ENCODE results near the gene ARHGAP22. TPM values are rescaled to one million over a fixed set of nuclear protein-coding genes. Genes with fewer than 3 reads are reported as not detected.
A peak's percentile ranks its signal among the peaks of the same experiment; 100 is the strongest.

The ARHGAP22 gene
- total and polyA plus RNA-seq, 4 donors, result 0.23 to 2.3 (median 0.54) TPM

GRCh38 chr10:48468866-48469511 lies 135.9 kb downstream of the ARHGAP22 start:
- Histone ChIP-seq H3K4me1 (ENCODE audit: control insufficient read depth in 4 of 4, insufficient read depth in 4 of 4, low read length in 3 of 4) (peaks cover 0 to 3% (median 2%) of the 10 kb centered on the region in 4 donors), H3K27ac (ENCODE audit: low read depth in 1 of 2, low read length in 2 of 2) (no peak overlapping the region), H3K9ac (ENCODE audit: low read depth in 1 of 2, low read length in 2 of 2) (no peak overlapping the region), H3K4me3 (ENCODE audit: low read depth in 1 of 3, low read length in 3 of 3) (no peak overlapping the region), H3K27me3 (ENCODE audit: control insufficient read depth in 4 of 4, insufficient read depth in 4 of 4, low read length in 3 of 4) (peaks cover 0 to 3% (median 0%) of the 10 kb centered on the region in 4 donors), H3K9me3 (ENCODE audit: control insufficient read depth in 4 of 4, low read length in 3 of 4) (no peaks in the 10 kb centered on the region), H3K36me3 (ENCODE audit: control insufficient read depth in 4 of 4, insufficient read depth in 3 of 4, low read depth in 1 of 4, low read length in 3 of 4) (no peaks in the 10 kb centered on the region)
- WGBS, result 95% methylated on average over 3 of the region's 3 CpGs
- DNase-seq (ENCODE audit: low spot score), result no peak
- no peak for TF ChIP-seq SP1 (IDR thresholded peaks at IDR 0.05)
- TF ChIP-seq EGR1 (IDR thresholded peaks at IDR 0.05; ENCODE audit: low read depth in 2 of 2), result no peak

GRCh38 chr10:48468130-48468790 lies 136.6 kb downstream of the ARHGAP22 start:
- no peaks in the 10 kb centered on the region for H3K9me3 ChIP-seq (ENCODE audit: control insufficient read depth in 4 of 4, low read length in 3 of 4)
- TF ChIP-seq FOXA2 (IDR thresholded peaks at IDR 0.05) (no peak), FOXA1 (IDR thresholded peaks at IDR 0.05) (no peak), HNF4G (IDR thresholded peaks at IDR 0.05) (no peak), REST (IDR thresholded peaks at IDR 0.05) (no peak), MAX (IDR thresholded peaks at IDR 0.05) (no peak), NR2F2 (IDR thresholded peaks at IDR 0.05) (peak; percentile 24), JUND (IDR thresholded peaks at IDR 0.05) (no peak), GABPA (IDR thresholded peaks at IDR 0.05 in 1 of 2, conservative IDR thresholded peaks at IDR 0.05 in 1 of 2) (no peak)
- no peak for DNase-seq (ENCODE audit: low spot score)
- peaks cover 0 to 3% (median 2%) of the 10 kb centered on the region in 4 donors for H3K4me1 ChIP-seq (ENCODE audit: control insufficient read depth in 4 of 4, insufficient read depth in 4 of 4, low read length in 3 of 4)
- no peak overlapping the region for H3K27ac ChIP-seq (ENCODE audit: low read depth in 1 of 2, low read length in 2 of 2)
- no peak overlapping the region for H3K9ac ChIP-seq (ENCODE audit: low read depth in 1 of 2, low read length in 2 of 2)
- 69% methylated on average over 3 of the region's 3 CpGs for WGBS
- H3K4me3 ChIP-seq (ENCODE audit: low read depth in 1 of 3, low read length in 3 of 3), result no peak overlapping the region
- peaks cover 0 to 3% (median 0%) of the 10 kb centered on the region in 4 donors for H3K27me3 ChIP-seq (ENCODE audit: control insufficient read depth in 4 of 4, insufficient read depth in 4 of 4, low read length in 3 of 4)
- no peaks in the 10 kb centered on the region for H3K36me3 ChIP-seq (ENCODE audit: control insufficient read depth in 4 of 4, insufficient read depth in 3 of 4, low read depth in 1 of 4, low read length in 3 of 4)

- Histone ChIP-seq H3K9ac (ENCODE audit: low read depth in 1 of 2, low read length in 2 of 2) (no peak overlapping the region), H3K36me3 (ENCODE audit: control insufficient read depth in 4 of 4, insufficient read depth in 3 of 4, low read depth in 1 of 4, low read length in 3 of 4) (no peaks in the 10 kb centered on the region), H3K4me3 (ENCODE audit: low read depth in 1 of 3, low read length in 3 of 3) (no peak overlapping the region), H3K9me3 (ENCODE audit: control insufficient read depth in 4 of 4, low read length in 3 of 4) (no peaks in the 10 kb centered on the region), H3K27ac (ENCODE audit: low read depth in 1 of 2, low read length in 2 of 2) (no peak overlapping the region), H3K27me3 (ENCODE audit: control insufficient read depth in 4 of 4, insufficient read depth in 4 of 4, low read length in 3 of 4) (peaks cover 0 to 3% (median 0%) of the 10 kb centered on the region in 4 donors), H3K4me1 (ENCODE audit: control insufficient read depth in 4 of 4, insufficient read depth in 4 of 4, low read length in 3 of 4) (peaks cover 0 to 3% (median 2%) of the 10 kb centered on the region in 4 donors)
- DNase-seq (ENCODE audit: low spot score), result no peak
- 85% methylated on average over 4 of the region's 4 CpGs for WGBS
- TF ChIP-seq YY1 (IDR thresholded peaks at IDR 0.05) (no peak), SP1 (IDR thresholded peaks at IDR 0.05) (no peak), FOXA2 (IDR thresholded peaks at IDR 0.05) (no peak), HNF4G (IDR thresholded peaks at IDR 0.05) (no peak), RXRA (IDR thresholded peaks at IDR 0.05) (no peak), CTCF (IDR thresholded peaks at IDR 0.05; ENCODE audit: low read depth, low read length, missing input control) (no peak), REST (IDR thresholded peaks at IDR 0.05) (no peak), MAX (IDR thresholded peaks at IDR 0.05) (no peak), JUND (IDR thresholded peaks at IDR 0.05) (no peak), HNF4A (conservative IDR thresholded peaks at IDR 0.05) (no peak), ATF3 (IDR thresholded peaks at IDR 0.05) (no peak), FOXA1 (IDR thresholded peaks at IDR 0.05) (no peak), NR2F2 (IDR thresholded peaks at IDR 0.05) (no peak)
These were observed 137.2 kb downstream of the ARHGAP22 start for GRCh38 chr10:48467669-48468068.
